GM10847 (cell line): ENCODE results near the gene DMXL1.

Source experiments
- POLR2A ChIP-seq: IDR thresholded peaks from 2 replicates; pipeline ENCODE4 v1.6.1; 2011; ENCODE audit not compliant: insufficient read length; ENCODE audit errors: extremely low read depth

DMXL1 gene

DNA sequence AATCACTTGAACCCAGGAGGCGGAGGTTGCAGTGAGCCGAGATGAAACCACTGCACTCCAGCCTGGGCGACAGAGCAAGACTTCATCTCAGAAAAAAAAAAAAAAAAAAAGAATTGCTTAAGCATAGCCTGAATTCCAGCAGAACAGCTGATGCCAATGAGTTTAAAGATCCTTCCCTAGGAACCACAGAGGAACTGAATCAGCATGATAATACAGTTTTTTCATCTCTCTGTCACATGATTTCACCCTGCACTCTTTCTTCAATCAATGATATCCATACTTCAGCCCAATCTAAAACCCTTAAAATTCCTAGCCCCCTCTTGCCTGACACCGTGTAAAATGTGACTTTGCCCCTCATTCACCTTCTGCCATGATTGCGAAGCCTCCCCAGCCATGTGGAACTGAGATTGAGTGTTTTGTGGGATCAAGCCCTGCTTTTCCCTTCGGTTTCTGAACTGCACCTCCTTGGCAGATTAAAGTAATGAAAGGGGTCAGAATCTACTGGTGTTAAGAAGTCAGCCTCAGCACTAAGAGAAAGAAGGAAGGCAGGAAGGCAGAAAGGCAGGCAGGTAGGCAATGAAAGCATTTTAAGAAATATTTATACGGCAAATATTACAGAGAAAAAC lies 20.9 kb upstream of the DMXL1 start:
- no peak for TF ChIP-seq POLR2A

DNA sequence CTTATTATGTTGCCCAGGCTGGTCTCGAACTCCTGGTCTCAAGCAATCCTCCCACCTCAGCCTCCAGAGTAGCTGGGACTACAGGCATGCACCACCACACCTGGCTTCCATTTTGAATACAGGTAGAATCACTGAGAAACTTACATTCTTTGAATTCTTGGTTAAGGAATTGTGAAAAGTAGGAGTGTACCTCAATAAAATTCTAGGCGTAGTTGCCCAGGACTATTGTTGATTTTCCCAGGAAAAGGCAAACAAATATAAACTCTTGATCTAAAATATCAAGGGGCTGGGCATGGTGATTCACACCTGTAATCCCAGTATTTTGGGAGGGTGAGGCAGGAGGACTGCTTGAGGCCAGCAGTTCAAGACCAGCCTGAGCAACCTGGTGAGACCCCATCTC lies 16.8 kb upstream of the DMXL1 start:
- no peak for TF ChIP-seq POLR2A

DNA sequence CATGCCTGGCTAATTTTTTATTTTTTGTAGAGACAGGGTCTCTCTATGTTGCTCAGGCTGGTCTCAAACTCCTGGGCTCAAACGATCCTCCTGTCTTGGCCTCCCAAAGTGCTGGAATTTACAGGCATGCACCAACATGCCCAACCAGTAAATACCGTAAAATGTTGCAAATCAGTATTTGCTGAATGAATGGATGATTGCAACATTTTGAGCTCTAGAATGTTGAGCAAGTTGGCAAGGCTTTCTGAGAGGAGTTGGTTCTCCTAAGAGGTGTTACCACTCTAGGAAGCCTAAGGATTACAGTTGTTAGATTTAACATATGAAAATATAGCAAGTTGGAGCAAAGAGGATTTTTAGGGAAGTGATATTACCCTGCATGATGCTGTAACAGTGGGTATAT lies 15.6 kb upstream of the DMXL1 start:
- TF ChIP-seq POLR2A, result no peak

DNA sequence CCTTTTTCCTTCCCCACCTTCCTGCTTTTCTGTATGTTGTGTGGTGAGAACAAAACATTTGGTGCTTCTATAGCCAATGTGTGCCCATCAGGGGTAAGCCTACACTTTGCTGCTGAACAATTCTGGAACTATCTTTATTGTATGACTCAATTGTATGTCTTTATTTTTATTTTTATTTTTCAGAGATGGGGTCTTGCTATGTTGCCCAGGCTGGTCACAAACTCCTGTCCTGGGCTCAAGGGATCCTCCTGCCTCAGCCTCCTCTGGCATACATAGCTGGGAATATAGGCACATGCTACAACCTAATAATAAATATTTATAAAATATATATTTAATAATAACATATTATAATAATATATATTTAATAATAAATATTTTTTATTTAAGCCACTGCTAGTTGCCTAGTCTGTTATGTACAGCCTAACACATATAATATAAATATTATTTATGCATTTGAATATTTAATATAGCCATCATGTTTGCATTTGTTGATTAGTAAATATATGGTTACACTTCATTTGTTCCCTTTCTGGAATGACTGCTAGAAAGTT lies 11.8 kb upstream of the DMXL1 start:
- no peak for TF ChIP-seq POLR2A

DNA sequence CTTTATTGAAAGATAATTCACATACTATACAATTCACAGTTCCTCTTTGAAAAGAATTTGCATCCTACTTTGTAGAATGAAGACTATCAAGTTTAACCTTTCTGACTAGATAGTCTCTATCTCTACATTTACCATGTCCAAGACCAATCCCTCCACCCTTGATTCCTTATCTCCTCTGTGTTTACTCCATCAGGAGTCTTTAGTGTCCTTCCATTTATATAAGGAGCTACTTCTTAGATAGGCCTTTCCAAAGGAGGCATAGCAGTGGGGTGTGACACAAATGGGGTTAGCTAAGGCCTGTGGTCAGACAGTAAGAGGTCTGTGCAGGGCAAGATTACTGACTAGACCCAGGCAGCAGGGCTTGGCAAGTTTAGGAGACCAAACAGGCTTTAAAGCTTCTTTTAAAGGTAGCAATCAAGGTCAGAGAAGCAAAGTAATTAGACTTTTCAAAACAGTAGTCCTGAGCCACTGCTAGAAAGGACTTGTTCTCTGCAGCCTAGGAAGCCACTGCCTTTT lies 11.1 kb upstream of the DMXL1 start:
- TF ChIP-seq POLR2A, result no peak

DNA sequence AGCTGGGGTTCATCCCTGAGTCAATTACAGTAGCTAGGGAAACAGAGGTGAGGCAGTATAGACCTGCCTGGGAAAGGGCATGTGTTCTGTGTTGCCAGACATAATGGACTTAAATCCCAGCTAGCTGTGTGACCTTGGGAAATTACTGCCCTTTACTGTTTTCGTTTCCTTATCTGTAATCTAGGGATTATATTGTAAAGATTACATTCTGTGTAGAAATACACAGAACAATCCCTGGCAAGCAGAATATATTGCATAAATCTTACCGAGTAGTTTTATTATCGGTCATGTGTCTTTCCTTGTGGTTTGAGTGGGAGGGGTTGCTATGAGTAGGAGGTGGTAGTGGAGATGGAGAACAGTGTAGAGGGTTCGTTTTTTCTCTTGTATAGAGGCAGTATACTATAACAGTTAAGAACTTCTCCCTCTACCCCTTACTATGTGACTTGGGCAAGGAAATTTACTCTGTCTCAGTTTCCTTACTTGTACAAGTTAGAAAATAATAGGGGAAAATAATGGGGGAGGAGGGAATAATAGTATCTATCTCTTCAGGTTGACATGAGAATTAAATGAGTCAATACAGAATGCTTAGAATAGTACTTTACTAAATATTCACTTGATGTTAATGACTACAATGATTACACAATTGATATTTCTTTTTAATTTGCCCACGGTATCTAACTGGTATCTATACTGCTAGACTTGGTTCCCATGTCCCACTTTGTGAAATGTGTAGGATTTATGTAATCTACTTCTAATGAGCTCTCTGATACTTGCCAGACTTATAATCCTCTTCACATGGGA lies 7.1 kb upstream of the DMXL1 start:
- no peak for TF ChIP-seq POLR2A

DNA sequence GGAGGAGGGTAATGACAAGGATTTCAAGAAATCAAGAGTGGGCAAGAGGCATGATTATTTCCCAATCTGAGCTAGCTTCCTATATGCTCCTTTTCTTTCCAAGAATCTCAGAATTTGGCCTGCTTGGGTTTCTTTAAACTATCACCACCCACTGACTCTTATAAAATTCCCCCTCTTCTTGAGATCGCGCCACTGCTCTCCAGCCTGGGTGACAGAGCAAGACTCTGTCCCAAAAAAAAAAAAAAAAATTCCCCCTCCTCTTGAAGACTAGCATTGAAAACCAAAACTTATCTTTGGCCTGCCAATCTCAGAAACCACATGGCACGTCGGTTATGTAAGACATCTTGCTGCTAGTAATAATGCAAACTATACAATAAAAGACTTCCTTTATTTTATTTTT lies 3.4 kb upstream of the DMXL1 start:
- no peak for TF ChIP-seq POLR2A

DNA sequence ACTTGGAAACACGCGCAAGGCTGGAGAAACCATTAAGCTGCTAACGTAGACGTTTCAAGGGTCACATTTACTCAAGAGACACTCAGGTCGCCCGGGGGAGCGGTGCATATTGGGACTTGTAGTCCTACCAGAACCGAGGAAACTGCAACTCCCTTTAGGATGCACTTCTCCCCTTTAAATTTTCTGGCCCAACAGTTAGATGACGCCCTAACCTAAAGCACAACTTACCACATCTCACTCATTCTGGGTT lies 384 bp upstream of the DMXL1 start:
- TF ChIP-seq POLR2A, result no peak

DNA sequence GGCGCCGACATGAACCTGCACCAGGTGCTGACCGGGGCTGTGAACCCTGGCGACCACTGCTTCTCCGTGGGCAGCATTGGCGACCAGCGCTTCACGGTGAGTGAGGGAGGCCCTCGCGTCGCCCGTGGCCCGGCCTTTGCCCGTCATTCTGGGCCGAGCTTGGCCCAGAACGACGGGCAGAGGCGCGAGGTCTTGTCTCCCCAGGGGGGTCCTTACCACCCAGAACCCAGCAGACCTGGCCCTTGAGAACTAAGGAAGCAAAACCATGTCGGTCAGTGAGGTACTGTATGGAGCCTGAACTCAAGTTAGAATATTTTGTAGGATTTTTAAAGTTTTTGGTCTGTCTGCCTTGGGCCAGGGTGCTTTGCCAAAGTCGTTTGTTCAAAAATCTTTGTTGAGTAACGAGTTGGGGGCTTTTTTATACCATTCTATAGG lies 691 bp downstream of the DMXL1 start:
- TF ChIP-seq POLR2A, result no peak

DNA sequence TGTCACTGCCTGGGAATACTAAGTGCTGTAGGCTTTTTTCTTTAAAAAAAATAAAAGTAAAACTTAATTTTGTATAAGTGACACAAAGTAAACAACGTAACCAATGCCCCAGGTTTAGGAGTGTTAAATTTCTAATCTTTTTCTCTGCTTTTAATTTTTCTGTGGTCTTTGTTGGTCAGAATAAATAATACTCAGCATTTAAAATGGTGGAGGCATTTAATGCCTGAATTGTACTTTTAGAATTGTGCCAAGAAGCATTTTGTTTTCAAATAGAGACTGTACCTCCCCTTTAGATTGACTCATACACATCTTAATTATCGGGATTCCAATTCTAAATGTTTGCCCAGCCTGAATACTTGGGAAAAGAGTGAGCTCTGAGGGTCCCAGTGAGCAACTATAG lies 1.6 kb downstream of the DMXL1 start:
- no peak for TF ChIP-seq POLR2A

DNA sequence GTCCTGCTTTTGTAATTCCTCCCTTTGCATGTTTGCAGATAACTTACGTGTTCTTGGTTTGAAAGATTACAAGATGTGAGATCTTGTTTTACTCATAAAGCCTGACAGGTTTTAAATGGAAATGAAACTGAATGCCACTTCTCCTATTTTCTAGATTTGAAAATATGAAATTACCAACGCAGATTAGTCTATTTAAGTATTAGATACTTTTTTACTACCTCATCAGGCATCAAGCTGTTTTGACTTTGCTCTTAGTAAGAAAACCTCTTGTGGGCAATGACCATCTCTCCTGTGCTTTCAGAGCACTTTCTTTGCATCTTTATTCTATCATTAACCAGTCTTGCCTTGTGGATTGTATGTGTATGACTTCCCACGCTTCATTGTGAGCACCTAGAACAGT lies 3.5 kb downstream of the DMXL1 start:
- TF ChIP-seq POLR2A, result no peak

DNA sequence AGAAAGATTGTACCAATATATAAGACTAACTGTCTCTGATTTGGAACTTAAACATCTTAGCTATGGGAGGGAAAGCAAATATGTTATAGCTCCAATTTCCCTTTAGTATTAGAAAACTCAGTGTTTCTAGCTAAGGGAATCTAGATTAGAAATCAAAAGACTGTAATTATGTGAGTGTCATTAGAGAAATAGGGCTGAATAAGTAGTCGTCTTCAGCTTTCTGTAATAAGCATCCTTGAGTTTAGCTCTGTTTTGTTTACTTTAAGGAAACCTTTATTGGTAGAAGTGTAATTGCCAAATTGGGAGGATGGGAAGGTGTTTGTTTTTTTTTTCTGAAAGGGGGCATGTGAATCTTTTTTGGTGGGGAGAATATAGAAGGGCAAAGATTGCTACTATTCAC lies 5.2 kb downstream of the DMXL1 start:
- no peak for TF ChIP-seq POLR2A

DNA sequence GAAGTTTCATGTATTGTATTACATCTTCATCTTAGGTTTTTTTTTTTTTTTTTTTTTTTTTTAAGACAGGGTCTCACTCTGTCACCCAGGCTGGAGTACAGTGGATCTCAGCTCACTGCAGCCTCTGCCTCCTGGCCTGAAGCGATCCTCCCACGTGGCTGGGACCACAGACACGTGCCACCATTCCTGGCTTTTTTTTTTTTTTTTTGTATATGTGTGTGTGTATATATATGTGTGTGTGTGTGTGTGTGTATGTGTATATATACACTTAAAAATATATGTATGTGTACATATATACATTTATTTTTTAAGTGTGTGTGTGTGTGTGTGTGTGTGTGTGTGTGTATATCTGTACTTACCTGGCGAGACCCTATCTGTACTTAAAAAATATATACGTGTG lies 6.6 kb downstream of the DMXL1 start:
- no peak for TF ChIP-seq POLR2A

DNA sequence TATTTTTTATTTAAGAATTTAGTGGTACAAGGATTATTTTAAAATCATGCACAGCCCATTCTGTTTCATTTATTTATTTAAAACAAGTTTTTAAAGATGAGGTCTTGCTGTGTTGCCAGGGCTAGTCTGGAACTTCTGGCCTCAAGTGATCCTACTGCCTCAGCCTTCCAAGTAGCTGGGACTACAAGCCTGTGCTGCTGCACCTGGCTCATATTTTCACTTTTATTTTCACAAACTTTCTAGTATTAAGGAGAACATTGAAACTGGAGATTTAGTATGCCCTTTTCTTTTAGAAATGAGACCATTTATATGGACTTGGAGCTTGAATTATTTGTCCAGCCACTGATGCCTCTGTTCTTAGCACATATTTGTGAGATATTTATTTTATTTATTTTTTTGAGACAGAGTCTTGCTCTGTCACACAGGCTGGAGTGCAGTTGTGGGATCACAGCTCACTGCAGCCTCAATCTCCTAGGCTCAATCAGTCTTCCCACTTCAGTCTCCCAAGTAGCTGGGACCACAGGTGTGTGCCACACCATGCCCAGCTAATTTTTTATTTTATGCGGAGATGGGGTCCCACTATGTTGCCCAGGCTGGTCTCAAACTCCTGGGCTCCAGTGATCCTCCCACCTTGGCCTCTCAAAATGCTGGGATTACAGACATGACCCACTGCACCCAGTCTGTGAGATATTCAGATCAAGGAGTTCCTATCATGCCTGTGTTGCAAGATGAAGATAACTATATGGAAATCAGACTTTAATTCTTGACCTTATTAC lies 7.4 kb downstream of the DMXL1 start:
- TF ChIP-seq POLR2A, result no peak

DNA sequence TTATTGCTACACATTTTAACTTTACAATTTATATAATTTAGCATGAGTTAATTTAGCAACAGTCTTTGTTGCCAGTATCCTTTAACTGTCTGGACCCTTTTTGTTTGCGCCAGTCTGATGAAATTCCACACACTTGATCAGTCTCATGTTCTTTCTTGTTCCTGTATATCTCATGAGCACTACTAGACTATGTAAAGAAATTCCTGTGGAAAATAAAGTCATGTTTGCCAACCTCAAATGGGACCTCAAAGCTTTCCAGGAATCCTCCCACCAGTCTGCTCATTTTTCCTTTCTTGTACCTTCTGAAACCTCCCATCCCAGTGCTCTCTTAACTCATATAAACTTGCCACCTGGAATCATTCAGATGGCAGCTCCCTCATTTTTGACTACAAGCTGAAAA lies 8.0 kb downstream of the DMXL1 start:
- TF ChIP-seq POLR2A, result no peak

DNA sequence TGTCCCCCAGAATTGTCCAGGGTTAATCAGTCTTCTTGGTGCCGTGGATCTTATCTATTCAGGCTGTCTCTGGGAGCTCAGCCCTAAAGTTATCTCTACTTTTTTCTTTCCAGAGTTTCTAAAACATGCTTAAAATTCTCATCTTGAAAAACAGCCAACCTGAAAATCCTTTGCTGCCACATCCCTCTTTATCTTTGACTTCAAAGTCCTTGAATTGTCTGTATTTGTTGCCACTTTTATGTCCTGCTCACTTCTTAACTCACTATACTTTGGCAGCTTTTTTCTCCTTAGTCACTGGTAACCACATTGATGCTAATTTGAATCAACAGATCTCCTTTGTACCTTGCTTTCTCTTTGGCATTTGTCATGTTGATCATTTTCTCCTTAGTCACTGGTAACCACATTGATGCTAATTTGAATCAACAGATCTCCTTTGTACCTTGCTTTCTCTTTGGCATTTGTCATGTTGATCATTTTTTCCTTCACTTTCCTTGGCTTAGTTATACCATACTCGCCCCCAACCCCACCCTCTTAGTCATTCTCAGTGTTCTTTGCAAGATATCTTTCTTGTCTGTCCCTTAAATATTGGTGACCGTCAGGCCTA lies 8.5 kb downstream of the DMXL1 start:
- no peak for TF ChIP-seq POLR2A

DNA sequence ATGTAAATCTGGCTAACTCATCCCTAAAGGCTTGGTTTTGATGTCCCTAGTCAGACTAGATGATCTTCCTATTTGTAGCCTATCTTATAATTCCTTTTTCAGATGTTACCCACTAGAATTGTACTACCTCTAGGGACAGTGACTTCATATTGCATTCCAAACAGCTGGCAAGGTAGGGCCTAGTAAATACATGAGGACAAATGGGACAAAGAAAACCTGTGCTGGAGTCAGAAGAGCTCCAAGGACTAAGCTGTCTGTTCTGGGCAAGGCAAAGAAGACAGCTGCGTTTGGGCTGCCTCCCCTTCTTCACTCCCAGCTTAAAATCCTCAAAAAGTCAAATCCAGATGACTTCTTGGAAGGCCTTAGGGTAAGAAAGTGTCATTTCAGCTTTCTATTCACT lies 10.0 kb downstream of the DMXL1 start:
- no peak for TF ChIP-seq POLR2A
